ENCODE data around the gene PCBD1.
"Not testable (repeated sequence)": the region's sequence is repeated elsewhere in the genome, so short reads cannot be mapped to it uniquely, and the experiment has no call there.

Gene PCBD1

DNA sequence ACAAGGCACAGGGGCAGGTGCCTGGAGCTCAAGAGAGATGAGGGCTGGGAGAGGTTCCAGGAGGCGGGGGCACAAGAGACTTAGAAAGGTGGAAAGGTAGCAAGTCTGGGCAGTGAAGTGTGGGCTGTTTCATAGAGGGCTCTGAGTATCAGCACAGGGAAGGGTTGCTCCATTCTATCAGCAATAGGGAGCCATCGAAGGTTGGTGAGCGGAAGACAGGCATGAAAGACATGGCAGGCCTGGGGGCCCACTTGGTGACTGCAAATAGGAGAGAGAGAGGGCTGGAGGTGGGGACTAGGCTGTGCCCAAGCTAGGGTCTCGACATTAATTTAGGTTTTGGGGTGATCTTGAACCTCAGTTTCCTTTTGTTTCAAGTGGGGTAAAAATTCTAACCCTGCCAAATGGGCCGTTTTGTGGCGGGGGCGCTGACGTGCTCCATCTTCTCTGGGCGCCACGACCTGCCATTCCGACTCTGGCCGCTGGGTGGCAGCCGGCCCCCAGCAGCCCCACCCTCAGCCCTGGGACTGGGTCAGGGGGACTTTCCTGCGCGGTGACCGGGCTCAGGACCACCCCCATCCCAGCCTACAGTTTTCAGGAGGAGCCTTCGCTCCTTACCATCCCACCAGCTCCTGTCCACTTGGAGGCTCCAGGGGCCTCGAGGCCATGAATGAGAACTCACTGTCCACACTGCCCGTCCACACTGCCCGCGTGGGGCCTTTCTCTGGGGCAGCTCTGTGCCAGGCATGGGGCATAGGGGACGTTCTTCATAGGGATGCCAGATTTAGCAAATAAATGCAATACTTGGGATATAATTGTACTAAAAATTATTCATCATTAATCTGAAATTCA, 37.2 kb upstream of the PCBD1 start:
- Histone ChIP-seq H3K9me3 (ENCODE audit: insufficient read depth, low read length) (no peaks in the 10 kb centered on the region), H3K36me3 (replicated peaks; ENCODE audit: low read depth, low read length) (no peaks in the 10 kb centered on the region), H3K27me3 (ENCODE audit: low read depth, low read length) (peaks cover 9% of the 10 kb centered on the region; the same call in 1 of the 2 replicates), H3K4me1 (ENCODE audit: low read length) (peaks cover 3% of the 10 kb centered on the region; the same call in 1 of the 2 replicates), H4K20me1 (ENCODE audit: insufficient read depth, low read length) (no peaks in the 10 kb centered on the region), H2AFZ (ENCODE audit: low read depth, low read length) (peak overlapping the region; percentile 98), H3K4me2 (ENCODE audit: low read length) (peak overlapping the region; percentile 57), H3K27ac (ENCODE audit: low read length) (no peak overlapping the region), H3K4me3 (ENCODE audit: low read length) (no peak overlapping the region), H3K79me2 (ENCODE audit: low read length) (no peaks in the 10 kb centered on the region), H3K9ac (ENCODE audit: low read length) (no peak overlapping the region)
- TF ChIP-seq, protein P1, sequence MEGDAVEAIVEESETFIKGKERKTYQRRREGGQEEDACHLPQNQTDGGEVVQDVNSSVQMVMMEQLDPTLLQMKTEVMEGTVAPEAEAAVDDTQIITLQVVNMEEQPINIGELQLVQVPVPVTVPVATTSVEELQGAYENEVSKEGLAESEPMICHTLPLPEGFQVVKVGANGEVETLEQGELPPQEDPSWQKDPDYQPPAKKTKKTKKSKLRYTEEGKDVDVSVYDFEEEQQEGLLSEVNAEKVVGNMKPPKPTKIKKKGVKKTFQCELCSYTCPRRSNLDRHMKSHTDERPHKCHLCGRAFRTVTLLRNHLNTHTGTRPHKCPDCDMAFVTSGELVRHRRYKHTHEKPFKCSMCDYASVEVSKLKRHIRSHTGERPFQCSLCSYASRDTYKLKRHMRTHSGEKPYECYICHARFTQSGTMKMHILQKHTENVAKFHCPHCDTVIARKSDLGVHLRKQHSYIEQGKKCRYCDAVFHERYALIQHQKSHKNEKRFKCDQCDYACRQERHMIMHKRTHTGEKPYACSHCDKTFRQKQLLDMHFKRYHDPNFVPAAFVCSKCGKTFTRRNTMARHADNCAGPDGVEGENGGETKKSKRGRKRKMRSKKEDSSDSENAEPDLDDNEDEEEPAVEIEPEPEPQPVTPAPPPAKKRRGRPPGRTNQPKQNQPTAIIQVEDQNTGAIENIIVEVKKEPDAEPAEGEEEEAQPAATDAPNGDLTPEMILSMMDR (IDR thresholded peaks at IDR 0.05; ENCODE audit: low read depth, low read length) = peak; percentile 71
- TF ChIP-seq EZH2phosphoT487 (IDR thresholded peaks at IDR 0.05; ENCODE audit: low read depth) = no peak

DNA sequence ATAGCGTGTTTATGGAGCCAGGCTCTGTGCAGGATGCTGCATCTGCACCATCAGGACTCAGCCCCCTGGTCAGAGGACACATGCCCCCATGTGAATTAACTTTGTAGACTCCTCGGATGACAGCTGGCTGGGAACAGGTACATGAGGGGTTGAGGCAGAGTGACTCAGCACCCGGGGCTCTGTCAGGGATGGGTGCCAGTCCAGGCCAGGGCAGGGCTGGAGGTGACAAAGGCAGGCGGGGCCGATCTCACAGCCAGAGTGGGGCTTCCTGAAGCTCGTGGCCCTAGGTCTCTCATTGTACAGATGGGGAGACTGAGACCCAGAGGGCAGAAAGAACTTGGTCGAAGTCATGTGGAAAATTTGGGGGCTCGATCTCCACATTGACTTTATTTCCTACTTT, 35.3 kb upstream of the PCBD1 start:
- Histone ChIP-seq H2AFZ (ENCODE audit: low read depth, low read length) (no peak overlapping the region), H3K4me1 (ENCODE audit: low read length) (peaks cover 3% of the 10 kb centered on the region; the same call in 1 of the 2 replicates), H4K20me1 (ENCODE audit: insufficient read depth, low read length) (no peaks in the 10 kb centered on the region), H3K4me2 (ENCODE audit: low read length) (no peak overlapping the region), H3K27me3 (ENCODE audit: low read depth, low read length) (peaks cover 9% of the 10 kb centered on the region; the same call in 1 of the 2 replicates), H3K36me3 (replicated peaks; ENCODE audit: low read depth, low read length) (no peaks in the 10 kb centered on the region), H3K27ac (ENCODE audit: low read length) (no peak overlapping the region), H3K9me3 (ENCODE audit: insufficient read depth, low read length) (no peaks in the 10 kb centered on the region), H3K4me3 (ENCODE audit: low read length) (no peak overlapping the region), H3K9ac (ENCODE audit: low read length) (no peak overlapping the region), H3K79me2 (ENCODE audit: low read length) (no peaks in the 10 kb centered on the region)
- TF ChIP-seq EZH2phosphoT487 (IDR thresholded peaks at IDR 0.05; ENCODE audit: low read depth) = no peak
- TF ChIP-seq, protein P1 (IDR thresholded peaks at IDR 0.05; ENCODE audit: low read depth, low read length) = no peak

DNA sequence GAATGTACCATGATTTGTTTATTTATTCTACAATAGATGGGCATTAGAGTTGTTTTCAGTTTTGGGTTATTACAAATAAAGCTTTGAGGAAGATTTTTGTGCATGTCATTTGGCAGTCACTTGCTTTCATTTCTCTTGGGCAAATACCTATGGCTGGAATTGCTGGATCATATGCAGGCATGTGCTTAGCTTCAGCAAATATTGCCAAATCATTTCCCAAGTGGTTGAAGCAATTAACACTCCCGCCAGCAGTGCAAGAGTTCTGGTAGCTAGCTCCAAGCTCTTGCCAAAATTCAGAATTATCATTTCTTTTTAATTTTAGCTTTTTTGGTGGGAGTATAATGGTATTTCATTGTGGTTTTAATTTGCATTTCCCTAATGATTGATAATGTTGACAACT, 32.9 kb upstream of the PCBD1 start:
- Histone ChIP-seq H4K20me1 (ENCODE audit: insufficient read depth, low read length) (no peaks in the 10 kb centered on the region), H3K79me2 (ENCODE audit: low read length) (no peaks in the 10 kb centered on the region), H2AFZ (ENCODE audit: low read depth, low read length) (no peak overlapping the region), H3K27me3 (ENCODE audit: low read depth, low read length) (peaks cover 9% of the 10 kb centered on the region; the same call in 1 of the 2 replicates), H3K9me3 (ENCODE audit: insufficient read depth, low read length) (no peaks in the 10 kb centered on the region), H3K27ac (ENCODE audit: low read length) (no peak overlapping the region), H3K4me1 (ENCODE audit: low read length) (peaks cover 3% of the 10 kb centered on the region; the same call in 1 of the 2 replicates), H3K4me3 (ENCODE audit: low read length) (no peak overlapping the region), H3K4me2 (ENCODE audit: low read length) (no peak overlapping the region), H3K9ac (ENCODE audit: low read length) (no peak overlapping the region), H3K36me3 (replicated peaks; ENCODE audit: low read depth, low read length) (no peaks in the 10 kb centered on the region)
- TF ChIP-seq, protein P1 (IDR thresholded peaks at IDR 0.05; ENCODE audit: low read depth, low read length) = no peak
- TF ChIP-seq EZH2phosphoT487 (IDR thresholded peaks at IDR 0.05; ENCODE audit: low read depth) = no peak

GRCh38 chr10:70920519-70920918, 32.2 kb upstream of the PCBD1 start:
- Histone ChIP-seq H3K27ac (ENCODE audit: low read length) (no peak overlapping the region), H3K9me3 (ENCODE audit: insufficient read depth, low read length) (no peaks in the 10 kb centered on the region), H3K9ac (ENCODE audit: low read length) (no peak overlapping the region), H3K4me3 (ENCODE audit: low read length) (no peak overlapping the region), H3K36me3 (replicated peaks; ENCODE audit: low read depth, low read length) (no peaks in the 10 kb centered on the region), H3K4me1 (ENCODE audit: low read length) (peaks cover 3% of the 10 kb centered on the region; the same call in 1 of the 2 replicates), H3K27me3 (ENCODE audit: low read depth, low read length) (peaks cover 9% of the 10 kb centered on the region; the same call in 1 of the 2 replicates), H3K4me2 (ENCODE audit: low read length) (no peak overlapping the region), H4K20me1 (ENCODE audit: insufficient read depth, low read length) (no peaks in the 10 kb centered on the region), H2AFZ (ENCODE audit: low read depth, low read length) (no peak overlapping the region), H3K79me2 (ENCODE audit: low read length) (no peaks in the 10 kb centered on the region)
- TF ChIP-seq, protein P1 (IDR thresholded peaks at IDR 0.05; ENCODE audit: low read depth, low read length) = no peak
- TF ChIP-seq EZH2phosphoT487 (IDR thresholded peaks at IDR 0.05; ENCODE audit: low read depth) = no peak

DNA sequence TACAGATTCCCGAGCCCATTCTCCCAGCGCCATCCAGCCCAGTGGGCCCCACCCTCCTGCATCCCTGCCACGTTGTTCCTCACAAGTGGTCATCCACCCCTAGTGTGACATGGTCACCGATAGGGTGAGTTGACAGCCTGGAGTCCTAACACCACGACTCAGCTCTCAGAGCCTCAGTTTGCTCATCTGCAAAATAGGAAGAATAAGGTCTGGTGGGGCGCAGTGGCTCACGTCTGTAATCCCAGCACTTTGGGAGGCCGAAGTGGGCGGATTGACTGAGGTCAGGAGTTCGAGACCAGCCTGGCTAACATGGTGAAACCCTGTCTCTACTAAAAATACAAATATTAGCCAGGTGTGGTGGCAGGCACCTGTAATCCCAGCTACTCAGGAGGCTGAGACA, 31.5 kb upstream of the PCBD1 start:
- not testable (repeated sequence) for H3K9ac ChIP-seq (ENCODE audit: low read length); H3K4me1 ChIP-seq (ENCODE audit: low read length); H3K27me3 ChIP-seq (ENCODE audit: low read depth, low read length); H3K9me3 ChIP-seq (ENCODE audit: insufficient read depth, low read length); H2AFZ ChIP-seq (ENCODE audit: low read depth, low read length); H4K20me1 ChIP-seq (ENCODE audit: insufficient read depth, low read length); H3K27ac ChIP-seq (ENCODE audit: low read length); H3K4me3 ChIP-seq (ENCODE audit: low read length); H3K79me2 ChIP-seq (ENCODE audit: low read length); H3K36me3 ChIP-seq (replicated peaks; ENCODE audit: low read depth, low read length); H3K4me2 ChIP-seq (ENCODE audit: low read length)
